Fibroblast of skin of back (primary cell): Measurements from ENCODE around the gene LIX1.

Experiments
- DNase-seq: peaks from one replicate; pipeline ENCODE4 v3.0.0-alpha.2; 2013

LIX1 gene

DNA sequence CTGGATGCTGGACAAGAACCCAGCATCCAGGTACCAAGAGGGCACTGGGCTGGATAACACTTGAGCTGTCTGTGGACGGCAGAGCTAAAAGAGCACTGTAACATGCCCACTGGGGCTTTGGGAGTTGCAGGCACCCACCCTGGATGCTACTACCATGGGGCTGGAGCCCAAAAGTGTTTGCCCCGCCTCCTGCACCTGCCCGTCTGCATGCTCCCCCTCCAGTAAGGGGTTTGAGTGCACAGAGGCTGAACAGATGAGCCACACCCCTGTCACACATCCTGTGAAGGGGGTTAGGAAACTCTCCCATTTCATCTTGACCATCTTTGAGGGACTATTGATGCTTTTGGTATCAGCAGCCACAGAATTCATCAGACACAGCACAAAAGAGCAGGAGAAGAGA is 69.0 kb downstream of the LIX1 start:
- no peak for DNase-seq

DNA sequence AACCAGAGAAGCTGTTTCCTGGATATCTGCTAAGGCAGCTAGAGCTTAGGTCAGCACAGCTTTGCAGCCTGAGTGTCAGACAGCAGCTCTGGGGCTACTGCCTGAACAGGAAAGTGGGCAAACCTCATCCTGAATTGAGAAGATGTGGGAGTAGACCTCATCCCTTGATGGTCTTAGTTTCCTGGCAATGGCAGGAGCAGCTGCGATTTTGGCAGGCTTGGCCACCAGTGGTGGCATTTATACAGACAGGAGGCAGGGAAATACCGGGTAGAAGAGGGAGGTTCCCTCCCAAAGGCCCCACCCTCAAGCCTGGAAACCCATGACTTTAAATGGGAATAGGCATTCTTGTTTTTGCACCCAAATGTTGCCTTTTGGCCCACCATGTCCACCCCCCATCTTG is 69.7 kb downstream of the LIX1 start:
- no peak for DNase-seq

DNA sequence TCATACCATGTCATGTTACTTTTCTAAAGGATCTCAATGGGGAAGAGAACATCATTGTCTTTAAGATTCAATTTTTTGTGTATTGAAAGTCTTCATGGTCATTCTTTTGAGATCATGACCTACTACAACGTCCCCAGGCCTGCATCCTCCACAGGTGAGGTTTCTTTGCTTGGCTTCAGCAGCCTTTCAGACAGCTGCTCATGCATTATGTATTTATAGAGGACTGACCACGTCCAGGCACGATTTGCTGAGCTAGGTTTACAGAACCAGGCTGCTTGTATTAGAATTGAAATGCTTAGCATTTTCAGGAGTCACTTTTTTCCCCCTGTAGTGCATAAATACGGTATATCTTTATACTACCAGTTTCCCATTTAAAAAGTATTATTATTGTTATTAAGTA is 70.4 kb downstream of the LIX1 start:
- DNase-seq: no peak

DNA sequence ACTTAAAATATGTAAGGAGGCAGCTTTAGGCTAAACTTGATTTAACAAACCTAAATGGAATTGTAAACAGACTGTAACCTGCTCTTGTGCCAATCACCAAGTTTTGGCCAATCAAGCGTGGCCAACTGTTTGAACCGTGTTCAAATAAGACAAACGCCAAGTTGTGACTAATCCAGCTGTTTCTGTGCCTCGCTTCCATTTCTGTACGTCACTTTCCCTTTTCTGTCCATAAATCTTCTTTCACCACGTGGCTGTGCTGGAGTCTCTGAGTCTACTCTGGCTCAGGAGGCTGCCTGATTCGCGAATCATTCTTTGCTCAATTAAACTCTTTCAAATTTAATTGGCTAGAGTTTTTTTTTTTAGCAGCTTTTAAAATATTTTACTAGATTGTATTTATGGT is 71.3 kb downstream of the LIX1 start:
- DNase-seq: peak; percentile 19

DNA sequence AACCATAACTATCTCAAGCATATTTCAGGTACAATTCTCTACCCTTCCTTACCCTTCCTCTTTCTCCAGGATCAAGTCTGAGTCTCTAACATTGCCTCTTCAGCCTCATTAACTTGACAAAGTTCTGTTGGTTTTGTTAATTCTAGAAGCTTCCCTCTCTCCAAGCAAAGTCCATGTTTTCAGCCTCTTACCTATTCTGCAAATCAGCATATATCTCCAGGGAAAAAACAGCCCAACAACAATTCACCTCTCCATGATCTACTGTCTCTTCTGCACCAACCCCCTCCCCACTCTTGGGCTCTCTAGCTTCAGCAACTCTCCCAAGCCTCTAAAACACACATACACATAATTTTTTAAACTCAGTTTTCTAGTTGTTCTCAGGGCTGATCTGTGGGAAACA is 72.2 kb downstream of the LIX1 start:
- DNase-seq: no peak

DNA sequence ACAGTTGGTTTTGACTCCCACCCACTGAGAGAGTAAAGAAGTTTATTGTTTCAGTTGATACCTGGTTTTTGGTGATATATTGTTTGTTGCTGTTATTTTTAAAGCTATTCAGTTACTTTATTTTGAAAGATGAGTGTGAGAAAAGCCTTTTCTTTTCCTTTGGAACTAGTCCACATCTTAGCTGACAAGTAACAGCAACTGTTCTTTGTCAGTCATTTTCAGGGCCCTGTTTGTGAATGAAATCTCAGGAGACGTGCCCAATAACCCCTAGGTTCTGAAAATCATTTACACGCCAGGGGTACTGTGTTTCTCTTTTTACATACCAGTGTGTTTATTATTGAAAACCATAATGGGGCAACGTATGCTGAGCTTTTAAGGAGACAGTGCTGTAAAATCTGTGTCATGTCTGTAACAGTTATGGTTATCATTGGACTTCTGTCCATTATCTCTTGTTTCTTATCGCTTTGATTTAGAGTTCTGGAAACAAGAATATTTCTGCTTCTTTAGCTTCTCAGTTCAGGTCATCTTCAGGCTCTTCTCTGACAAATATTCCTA is 75.0 kb downstream of the LIX1 start:
- DNase-seq: no peak

DNA sequence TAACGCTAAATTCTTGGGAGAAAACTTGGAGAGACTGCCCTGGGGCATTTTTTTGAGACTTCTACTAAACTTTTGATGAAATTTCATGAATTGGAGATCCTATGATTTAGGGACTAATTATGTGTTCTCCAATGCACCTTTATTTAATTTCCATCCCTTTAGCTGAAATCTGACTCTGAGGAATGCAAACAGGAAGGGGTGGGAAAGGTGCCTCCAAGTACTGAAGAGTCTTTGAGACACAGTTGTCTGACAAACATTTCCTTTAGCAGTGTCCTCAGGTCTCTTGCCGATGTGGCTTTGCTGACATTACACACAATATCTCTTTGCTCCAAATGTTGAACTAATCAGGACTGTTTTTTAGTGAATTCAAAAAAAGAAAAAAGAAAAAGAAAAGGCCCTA is 76.9 kb downstream of the LIX1 start:
- no peak for DNase-seq

DNA sequence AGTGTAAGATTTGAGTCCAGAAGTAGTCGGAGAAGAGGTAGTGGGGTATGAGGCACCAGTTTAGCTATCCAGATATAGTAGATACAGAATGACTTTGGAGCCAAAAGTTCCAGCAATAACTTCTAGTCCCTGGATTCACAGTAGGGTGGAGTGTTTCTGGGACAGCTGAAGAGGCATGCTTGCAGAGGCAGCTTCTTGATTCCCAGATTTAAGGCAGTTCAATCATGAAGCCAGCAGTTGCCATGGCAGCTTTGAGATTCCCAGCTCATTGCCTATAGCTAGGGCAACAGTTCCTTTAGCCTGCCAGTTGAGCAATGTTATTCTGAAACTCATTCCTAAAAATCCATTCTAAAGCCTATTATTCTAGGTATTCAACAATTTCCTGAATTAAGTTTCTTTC is 79.2 kb downstream of the LIX1 start:
- DNase-seq: no peak

DNA sequence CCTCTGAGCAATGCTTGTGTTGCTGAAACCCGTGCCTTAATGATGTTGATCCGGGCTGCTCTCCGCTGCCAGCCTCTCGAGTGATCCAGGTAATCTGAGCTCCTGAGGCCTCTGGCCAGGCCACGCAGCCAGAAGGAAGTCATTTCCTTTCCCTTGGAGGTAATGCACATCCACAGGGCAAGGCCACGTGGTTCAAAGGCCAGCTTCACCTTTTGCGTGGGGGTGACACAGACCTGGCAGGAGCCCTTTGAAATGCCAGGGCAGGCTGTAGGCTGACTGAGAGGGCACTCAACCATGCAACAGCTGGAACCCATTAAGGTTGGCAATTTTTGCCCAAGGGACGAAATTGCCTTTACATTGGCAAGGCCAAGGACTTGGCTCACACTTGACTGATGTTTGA is 80.4 kb downstream of the LIX1 start:
- DNase-seq: no peak

DNA sequence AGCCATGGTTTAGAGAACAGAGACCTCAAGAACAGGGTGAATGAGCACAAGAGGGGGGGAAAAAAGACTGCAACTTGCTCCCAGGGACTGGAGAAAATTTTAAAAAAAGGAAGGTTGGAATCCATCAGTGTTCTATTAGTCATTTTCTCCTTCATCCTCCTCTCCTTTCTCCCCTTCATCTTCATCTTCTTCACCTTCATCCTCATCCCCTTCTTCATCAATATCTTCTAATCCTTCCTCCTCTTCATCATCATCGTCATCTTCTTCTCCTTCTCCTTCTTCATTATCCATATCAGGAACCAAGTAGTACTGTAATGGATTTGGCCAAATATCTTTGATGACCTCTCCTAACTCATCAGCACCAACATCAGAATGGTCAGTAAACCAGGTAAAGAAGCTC is 86.1 kb downstream of the LIX1 start:
- DNase-seq: no peak

DNA sequence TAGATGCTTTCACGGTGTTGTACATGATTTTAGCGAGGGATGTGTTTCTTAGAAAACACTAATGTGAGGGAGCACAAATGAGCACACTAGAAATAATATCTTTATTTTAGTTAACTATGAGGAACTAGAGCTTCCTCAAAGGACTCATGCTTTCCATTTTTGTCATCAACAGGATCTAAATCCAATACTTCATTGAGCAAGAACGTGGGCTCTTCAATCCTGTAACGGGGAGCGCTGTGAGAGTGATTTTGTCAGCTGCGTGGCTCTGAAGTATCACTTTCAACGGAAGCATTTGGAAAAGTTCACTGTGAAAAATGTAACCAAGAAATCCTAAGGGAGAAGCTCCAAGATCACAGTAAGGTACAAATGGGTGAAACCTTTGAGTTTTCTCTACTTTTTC is 93.2 kb downstream of the LIX1 start:
- no peak for DNase-seq

DNA sequence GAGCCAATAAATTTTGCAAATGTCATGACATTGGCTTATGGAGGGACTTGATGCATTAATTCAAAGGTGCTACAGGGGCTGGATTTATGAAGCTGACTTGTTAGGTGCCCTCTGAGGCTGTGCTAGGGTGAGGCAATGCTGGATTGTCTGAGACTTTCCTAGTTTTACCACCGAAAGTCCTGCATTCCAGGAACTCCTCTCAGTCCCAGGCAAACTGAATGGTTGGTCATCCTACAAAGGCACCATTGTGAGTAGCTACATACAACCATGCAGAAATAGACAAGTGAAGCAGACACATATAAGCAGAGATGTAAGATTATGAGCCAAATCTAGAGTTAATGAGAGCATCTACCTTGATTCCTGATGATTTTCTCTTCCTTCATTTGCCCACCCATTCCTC is 95.3 kb downstream of the LIX1 start:
- no peak for DNase-seq

DNA sequence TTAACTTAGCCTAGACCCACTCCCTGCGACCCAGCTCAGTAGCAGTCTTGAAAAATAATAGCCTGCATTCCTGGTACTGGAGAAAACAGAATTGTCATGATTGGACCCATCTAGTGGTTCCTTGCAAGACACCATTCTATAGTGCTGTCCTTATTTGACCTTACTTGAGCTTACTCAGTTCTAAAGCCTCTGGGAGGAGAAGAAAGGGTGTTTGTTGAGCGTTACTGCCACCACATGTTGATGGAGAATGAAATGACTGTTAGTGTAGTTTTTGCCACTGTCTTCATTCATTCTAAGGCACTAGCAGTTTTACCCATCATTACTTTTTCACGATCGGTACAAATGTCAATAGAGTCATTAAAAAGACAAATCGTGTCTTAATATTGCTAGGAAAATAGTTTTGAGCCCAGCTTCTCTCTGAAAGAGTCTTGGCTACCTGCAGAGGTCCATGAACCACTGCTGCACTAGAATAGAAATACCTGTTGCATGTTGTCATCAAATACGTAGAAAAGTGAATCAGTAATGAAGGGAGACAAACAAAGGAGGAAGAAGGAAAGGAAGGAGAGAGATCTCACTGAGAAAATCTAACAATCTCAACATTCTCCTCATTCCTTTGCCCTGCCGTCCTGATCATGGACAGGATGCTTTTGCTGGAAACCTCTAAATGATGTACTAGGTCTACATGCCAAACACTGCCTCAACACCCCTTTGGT is 96.0 kb downstream of the LIX1 start:
- peak; percentile 47 for DNase-seq

DNA sequence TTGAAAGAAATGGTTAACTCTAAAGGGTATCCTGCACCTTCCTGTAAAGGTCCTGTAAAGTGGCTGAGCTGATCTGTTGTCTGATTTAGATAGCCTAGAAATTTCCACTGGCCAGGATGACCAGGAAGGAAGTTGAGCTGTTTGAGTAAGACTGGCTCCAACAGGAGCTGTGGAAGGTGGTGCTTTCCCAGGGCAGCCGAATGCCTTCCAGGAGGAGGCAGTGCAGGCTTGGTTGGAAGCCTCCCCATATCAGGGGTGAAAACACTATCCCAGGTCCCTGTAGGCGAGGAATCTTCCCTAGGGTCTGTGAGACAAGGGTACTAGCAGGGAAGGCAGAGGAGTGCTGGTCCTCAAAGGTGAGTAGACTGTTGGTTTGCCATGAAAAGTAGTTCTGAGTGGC is 98.4 kb downstream of the LIX1 start:
- no peak for DNase-seq

DNA sequence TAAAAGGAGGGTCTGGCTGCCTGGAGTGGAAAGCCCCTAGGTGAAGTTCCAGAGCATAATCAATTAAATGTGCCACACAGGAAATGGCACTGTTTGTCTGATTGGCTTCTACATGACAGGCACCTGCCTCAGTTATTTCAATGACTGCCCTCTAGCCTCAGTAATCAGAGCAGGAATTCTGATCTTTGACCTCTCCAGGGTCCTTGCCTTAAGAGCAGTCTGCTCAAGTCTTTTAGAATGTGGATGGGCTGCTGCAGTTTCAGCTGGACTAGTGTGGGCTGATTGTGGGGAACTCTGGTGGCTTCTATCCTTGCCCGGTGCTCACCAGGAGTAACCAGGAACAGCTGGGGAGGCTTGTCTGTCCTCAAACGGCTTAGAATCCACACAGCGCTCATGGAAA is 98.9 kb downstream of the LIX1 start:
- no peak for DNase-seq

DNA sequence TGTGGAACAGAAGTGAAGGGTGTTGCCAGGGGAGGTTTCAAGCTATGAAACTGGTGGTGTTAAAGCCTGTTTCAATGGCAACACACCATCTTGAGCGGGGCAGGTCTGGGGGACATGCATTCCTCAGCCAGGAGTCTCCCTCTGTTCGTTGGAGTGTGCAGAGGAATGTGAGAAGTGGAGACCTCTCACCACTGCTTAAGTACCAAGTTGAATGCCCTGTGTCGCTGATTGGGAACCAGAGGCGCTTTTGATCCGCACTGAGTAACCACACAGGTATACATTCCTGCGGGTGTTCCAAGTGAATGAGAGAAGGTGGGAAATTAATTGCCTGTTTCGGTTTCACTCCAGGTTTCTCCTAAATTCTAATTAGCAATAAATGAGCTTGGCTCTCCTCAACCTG is 99.4 kb downstream of the LIX1 start:
- no peak for DNase-seq
